Endometrium (tissue), 2 donors: ENCODE results near the gene VAV3.
"Not testable (repeated sequence)": the region's sequence is repeated elsewhere in the genome, so short reads cannot be mapped to it uniquely, and the experiment has no call there.

Experiments
- FAIRE-seq: peaks from 2 replicates; lab custom pipeline; 2012; peaks lifted over from hg19 to GRCh38; lab: Jason Lieb, UNC
- donor health status: control.
- donor health status: control.

VAV3 gene

GRCh38 chr1:107935396-107936064 lies 29.4 kb downstream of the VAV3 start:
- no peak for FAIRE-seq

GRCh38 chr1:107934578-107934977 lies 30.4 kb downstream of the VAV3 start:
- no peak for FAIRE-seq

- no peak for FAIRE-seq
These were observed 31.2 kb downstream of the VAV3 start for GRCh38 chr1:107933736-107934135.

- no peak for FAIRE-seq
These were observed 34.7 kb downstream of the VAV3 start for GRCh38 chr1:107930292-107930691.

- no peak for FAIRE-seq
These were observed 37.2 kb downstream of the VAV3 start for GRCh38 chr1:107927820-107928219.

GRCh38 chr1:107926436-107927080 lies 38.4 kb downstream of the VAV3 start:
- FAIRE-seq = no peak

- no peak for FAIRE-seq
These were observed 39.4 kb downstream of the VAV3 start for GRCh38 chr1:107925565-107925964.

GRCh38 chr1:107920999-107921398 lies 44.0 kb downstream of the VAV3 start:
- no peak for FAIRE-seq

GRCh38 chr1:107920561-107920960 lies 44.4 kb downstream of the VAV3 start:
- FAIRE-seq = no peak

- no peak for FAIRE-seq
These were observed 45.0 kb downstream of the VAV3 start for GRCh38 chr1:107919953-107920352.

- no peak for FAIRE-seq
These were observed 50.7 kb downstream of the VAV3 start for GRCh38 chr1:107914119-107914765.

- no peak for FAIRE-seq
These were observed 52.3 kb downstream of the VAV3 start for GRCh38 chr1:107912656-107913055.

- no peak for FAIRE-seq
These were observed 64.7 kb downstream of the VAV3 start for GRCh38 chr1:107900090-107900945.

- FAIRE-seq = no peak
These were observed 65.3 kb downstream of the VAV3 start for GRCh38 chr1:107899655-107900054.

GRCh38 chr1:107897438-107898345 lies 67.3 kb downstream of the VAV3 start:
- no peak for FAIRE-seq

GRCh38 chr1:107896936-107897335 lies 68.0 kb downstream of the VAV3 start:
- FAIRE-seq = no peak

GRCh38 chr1:107896401-107896800 lies 68.6 kb downstream of the VAV3 start:
- no peak for FAIRE-seq

- no peak for FAIRE-seq
These were observed 69.4 kb downstream of the VAV3 start for GRCh38 chr1:107895403-107896191.

- no peak for FAIRE-seq
These were observed 70.4 kb downstream of the VAV3 start for GRCh38 chr1:107894605-107895004.

- not testable (repeated sequence) for FAIRE-seq
These were observed 71.6 kb downstream of the VAV3 start for GRCh38 chr1:107893350-107893749.

- FAIRE-seq = no peak
These were observed 75.5 kb downstream of the VAV3 start for GRCh38 chr1:107889524-107889923.
